GM12865 (cell line): ENCODE measurements around the gene KIF18B.

Experiments used
- DNase-seq: peaks from one replicate; pipeline ENCODE4 v3.0.0; 2010; ENCODE audit warnings: low read depth
- H3K4me3 ChIP-seq: 2 replicates; pipeline ENCODE4 v1.5.1; 2011; ENCODE audit warnings: mild to moderate bottlenecking, low read depth, low read length, control low read depth
- TF ChIP-seq, protein P1 (sequence below): IDR thresholded peaks from 2 replicates; pipeline ENCODE4 v1.5.1; 2011; ENCODE audit warnings: low read length, control low read depth, low read depth, inconsistent platforms; ENCODE audit not compliant: insufficient read depth; ENCODE audit errors: missing control alignments

The KIF18B gene

DNA sequence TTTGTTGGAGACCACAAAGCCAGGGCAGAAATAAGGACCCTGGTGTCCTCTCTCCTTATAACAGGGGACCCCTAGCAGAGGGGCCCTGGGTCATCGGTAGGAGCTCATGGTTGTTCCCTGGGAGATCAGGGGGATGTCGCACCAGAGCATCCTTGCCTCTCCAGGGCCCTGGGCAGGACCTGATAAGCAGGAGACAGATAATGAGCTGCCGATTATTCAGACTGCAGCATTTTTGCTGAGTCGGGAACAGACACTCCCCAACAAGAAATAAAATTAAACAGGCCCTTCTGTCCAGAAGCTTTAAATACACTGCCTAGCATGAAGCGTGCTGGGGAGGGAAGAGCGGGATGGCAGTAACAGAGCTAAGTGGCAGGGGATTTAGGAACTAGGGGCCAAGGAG, 16.9 kb downstream of the KIF18B start:
- H3K4me3 ChIP-seq, result no peak overlapping the region
- TF ChIP-seq, protein P1, sequence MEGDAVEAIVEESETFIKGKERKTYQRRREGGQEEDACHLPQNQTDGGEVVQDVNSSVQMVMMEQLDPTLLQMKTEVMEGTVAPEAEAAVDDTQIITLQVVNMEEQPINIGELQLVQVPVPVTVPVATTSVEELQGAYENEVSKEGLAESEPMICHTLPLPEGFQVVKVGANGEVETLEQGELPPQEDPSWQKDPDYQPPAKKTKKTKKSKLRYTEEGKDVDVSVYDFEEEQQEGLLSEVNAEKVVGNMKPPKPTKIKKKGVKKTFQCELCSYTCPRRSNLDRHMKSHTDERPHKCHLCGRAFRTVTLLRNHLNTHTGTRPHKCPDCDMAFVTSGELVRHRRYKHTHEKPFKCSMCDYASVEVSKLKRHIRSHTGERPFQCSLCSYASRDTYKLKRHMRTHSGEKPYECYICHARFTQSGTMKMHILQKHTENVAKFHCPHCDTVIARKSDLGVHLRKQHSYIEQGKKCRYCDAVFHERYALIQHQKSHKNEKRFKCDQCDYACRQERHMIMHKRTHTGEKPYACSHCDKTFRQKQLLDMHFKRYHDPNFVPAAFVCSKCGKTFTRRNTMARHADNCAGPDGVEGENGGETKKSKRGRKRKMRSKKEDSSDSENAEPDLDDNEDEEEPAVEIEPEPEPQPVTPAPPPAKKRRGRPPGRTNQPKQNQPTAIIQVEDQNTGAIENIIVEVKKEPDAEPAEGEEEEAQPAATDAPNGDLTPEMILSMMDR, result no peak
- DNase-seq, result no peak

DNA sequence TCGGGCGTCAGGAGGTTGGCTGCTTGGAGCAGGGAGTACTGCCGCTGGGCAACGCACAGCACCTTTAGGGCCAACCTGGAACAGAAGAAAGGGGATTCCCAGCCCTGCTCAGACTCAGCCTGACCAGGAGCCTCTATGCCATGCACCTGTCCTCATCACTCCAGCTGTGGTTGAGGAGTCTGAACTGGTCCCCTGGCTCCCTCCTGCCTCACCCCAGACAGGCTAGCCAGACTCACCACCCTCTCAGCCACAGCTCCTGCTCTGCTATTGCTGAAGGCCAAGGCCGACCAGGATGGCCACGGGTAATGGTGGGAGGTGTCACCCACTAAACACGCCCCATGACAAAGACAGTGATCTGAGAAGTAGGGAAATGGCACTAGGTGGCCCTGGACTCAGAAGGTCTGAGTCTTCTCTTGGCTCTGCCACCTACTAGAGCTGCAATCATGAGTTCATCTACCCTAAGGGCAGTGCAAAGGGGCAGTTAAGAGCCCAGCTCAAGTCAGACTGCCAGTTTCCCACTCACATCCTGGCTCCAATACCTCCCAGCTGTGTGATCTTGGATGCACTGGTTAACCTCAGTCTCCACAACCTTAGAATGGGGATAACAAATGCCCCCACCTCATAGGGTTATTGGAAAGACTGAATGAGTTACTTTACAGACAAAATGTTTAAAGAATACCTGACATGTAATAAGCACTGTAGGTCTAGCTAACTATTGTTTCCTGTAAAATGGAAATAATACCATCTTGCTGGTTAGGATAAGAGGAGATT, 18.4 kb downstream of the KIF18B start:
- TF ChIP-seq, protein P1, result no peak
- no peak for DNase-seq
- no peak overlapping the region for H3K4me3 ChIP-seq

DNA sequence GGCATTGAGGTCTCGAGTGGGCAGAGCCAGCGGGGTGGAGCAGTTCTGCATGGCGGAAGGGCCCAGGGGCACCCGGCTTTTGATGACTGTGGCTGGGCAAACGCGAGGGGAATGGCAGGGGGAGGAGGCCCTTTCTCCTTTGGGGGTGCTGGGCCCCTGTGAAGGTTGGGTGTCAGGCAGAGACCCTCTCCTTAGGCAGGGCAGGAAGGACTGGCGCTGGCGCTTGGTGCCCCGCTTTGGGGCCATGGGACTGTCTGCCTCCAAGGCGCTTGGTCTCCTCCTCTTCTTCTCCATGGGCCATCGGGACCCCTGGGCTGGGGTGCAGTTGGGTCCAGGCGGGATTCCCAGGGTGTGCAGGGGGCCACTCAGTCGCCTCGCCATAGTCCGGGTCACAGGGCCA, 19.4 kb downstream of the KIF18B start:
- no peak for DNase-seq
- TF ChIP-seq, protein P1, result no peak
- no peak overlapping the region for H3K4me3 ChIP-seq

DNA sequence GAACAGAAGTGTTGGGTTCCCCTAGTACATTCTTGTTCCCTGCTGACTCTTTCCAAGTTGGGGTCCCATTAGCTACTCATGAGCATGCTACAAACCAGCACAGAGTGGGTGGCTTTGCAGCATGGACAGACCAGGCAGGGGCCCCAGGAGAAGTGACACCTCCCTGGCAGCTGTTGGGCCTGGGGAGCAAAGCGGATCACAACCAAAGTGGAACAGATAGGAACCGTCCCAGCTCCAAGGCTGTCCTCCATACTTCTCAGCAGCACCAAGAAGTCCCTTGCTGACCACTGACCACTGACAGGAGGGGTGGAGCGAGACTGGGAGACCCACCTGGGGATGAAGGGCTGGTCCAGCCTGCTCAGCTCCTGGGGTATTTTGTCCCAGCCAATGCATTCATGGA, 19.9 kb downstream of the KIF18B start:
- no peak for DNase-seq
- TF ChIP-seq, protein P1, result no peak
- no peak overlapping the region for H3K4me3 ChIP-seq

DNA sequence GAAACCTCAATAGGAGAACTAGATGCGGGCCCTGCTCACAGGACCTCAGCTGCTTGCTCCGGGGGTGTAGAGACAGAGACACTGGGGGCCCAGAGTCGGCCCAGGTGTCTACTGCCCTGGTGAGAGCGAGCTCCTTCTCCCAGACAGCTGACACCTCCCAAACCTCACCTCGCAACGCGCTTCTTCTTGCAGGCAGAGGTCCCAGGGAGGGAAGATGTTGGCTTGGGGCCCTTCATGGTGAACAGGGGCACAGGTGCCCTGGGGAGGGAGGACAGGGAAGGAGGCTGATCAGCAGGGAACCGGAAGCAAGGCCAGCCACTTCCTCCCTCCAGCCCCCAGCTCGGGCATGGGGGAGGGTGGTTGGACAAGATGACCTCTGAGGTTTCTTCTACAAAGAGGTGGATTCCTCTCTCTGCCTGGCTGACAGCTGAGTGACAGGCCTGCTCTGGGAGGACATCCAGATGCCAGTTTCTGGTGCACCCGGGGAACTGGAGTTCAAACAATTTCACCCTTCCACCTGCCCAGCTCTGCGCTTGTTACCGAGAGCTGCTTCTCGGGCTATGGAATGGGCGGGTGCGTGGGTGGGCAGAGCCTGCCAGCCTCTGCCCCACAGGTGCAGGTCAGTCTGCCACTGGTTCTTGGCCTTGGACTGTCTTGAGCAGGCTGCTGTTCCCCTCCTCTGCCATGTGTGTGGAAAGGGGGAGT, 20.6 kb downstream of the KIF18B start:
- no peak overlapping the region for H3K4me3 ChIP-seq
- no peak for DNase-seq
- TF ChIP-seq, protein P1, result no peak

DNA sequence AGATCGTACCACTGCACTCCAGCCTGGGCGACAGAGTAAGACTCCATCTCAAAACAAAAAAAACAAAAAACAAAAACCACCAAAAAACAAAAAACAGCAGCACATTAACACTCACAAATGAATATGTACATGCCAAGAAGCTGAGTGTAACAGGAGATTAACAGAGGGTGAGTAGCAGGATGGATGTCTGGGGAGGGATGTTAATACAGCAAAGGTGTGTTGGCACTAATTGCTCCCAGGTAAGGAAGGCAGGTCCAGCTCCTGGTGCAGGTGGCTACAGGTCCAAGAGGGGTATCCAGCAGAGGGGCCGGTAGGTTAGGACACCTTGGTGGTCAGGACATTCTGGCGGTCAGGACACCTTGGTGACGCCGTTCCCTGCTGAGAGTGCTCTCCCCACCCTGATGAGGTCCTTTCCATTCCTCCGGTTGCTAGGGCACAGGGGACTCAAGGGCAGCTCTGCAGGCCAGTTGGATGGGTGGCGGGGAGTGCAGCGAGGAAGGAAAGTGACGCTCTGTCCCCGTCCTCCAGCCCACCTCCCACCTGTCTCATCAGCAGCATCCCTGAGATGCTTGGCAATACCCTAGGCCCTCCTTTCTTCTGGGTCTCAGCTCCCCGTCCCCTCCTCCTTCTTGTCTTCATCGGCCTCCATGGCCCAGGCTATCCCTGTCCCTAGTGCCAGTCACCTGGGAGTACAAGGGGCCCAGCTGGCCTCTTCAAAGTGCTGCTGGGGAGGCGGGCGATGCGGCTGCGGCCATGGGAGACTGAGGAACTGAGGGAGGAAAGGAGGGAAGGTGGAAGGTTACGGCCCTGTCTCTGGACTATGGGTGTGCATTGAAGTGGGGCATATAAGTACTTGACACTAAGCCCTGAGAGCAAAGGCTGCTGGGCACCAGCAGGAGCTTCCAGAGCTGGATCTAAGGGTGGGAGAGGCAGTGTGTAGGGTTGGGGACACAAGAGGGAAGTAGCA, 21.6 kb downstream of the KIF18B start:
- no peak for DNase-seq
- no peak overlapping the region for H3K4me3 ChIP-seq
- TF ChIP-seq, protein P1, result no peak
